ENCODE results near the gene TREM1. TPM values are rescaled to one million over a fixed set of nuclear protein-coding genes. Genes with fewer than 3 reads are reported as not detected.

Gene TREM1
- polyA plus RNA-seq, 2 donors: 0.15 to 0.43 TPM

DNA sequence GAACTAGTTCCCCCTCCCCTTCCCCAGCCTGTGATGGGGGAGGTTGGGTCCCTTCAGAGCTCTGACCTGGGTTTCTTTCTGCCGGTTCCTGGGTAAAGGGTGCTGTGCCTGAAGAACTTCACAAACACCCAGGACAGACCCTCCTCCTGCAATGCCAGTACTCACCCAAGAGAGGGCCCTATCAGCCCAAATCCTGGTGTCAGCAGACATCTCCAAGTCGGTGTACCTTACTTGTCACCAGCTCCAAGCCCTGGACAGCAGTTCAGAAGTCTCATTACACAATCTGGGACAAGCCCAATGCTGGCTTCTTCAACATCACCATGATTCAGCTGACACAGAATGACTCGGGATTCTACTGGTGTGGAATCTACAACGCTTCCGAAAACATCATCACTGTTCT lies 57.9 kb downstream of the TREM1 start:
- no peaks in the 10 kb centered on the region for H3K27me3 ChIP-seq (ENCODE audit: control insufficient read depth in 1 of 2, insufficient read depth in 2 of 2, low read length in 2 of 2)
- WGBS, 2 donors: 47 to 48% methylated on average over 5 of the region's 5 CpGs
- no peaks in the 10 kb centered on the region for H3K4me1 ChIP-seq (ENCODE audit: control insufficient read depth in 2 of 2, insufficient read depth in 2 of 2, low read length in 1 of 2)
- no peak overlapping the region for H3K4me3 ChIP-seq (ENCODE audit: low read depth in 1 of 2, low read length in 2 of 2)
- H3K27ac ChIP-seq (ENCODE audit: low read depth in 2 of 2, low read length in 1 of 2): no peak overlapping the region
- no peaks in the 10 kb centered on the region for H3K9me3 ChIP-seq (ENCODE audit: control insufficient read depth in 2 of 2, insufficient read depth in 1 of 2, low read depth in 1 of 2, low read length in 1 of 2)
- no peaks in the 10 kb centered on the region for H3K36me3 ChIP-seq (ENCODE audit: control insufficient read depth in 2 of 2, insufficient read depth in 2 of 2, low read length in 1 of 2)

DNA sequence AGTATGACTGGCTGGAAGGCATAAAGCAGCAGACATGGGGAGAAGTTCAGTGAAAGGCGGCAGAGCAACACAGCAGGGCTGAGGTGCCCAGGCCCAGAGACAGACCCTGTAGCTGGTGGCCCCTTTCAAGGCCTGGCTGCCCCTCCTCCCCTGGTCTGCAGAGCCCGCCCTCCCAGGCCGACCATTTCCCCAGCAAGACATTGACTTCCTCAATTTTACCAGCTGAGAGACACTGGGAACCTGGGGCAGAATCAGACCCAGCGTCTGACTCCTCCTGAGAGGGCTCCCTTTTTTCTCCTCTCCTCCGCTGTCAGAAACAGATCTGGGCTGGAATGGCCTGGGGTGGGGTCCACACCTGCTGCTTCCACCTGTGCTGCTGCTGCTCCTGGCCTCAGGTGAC lies 58.4 kb downstream of the TREM1 start, which contains the start of gene TREML4:
Gene TREML4, plus strand, starts transcription at position 254 of the 400 bp plus-strand sequence. Its CDS starts 79 bp downstream, at position 333.
- no peaks in the 10 kb centered on the region for H3K27me3 ChIP-seq (ENCODE audit: control insufficient read depth in 1 of 2, insufficient read depth in 2 of 2, low read length in 2 of 2)

DNA sequence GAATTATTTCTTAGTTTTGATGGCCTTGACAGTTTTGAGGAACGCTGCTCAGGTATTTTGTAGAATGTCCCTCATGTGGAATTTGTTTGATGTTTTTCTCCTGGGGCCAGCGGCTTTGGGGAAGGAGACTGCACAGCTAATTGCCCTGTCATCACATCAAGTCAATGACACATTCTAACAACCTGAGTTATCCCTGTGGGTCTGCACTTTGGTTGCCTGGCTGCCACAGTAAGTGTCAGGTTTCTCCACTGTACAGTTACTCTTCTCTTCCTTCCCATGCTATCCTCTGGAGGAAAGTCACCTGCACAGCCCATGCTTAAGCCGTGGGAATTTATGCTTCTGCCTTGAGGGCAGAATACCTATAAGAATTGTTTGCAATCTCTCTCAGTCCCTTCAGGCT lies 59.7 kb downstream of the TREM1 start:
- Histone ChIP-seq H3K9me3 (ENCODE audit: control insufficient read depth in 2 of 2, insufficient read depth in 1 of 2, low read depth in 1 of 2, low read length in 1 of 2) (no peaks in the 10 kb centered on the region), H3K4me3 (ENCODE audit: low read depth in 1 of 2, low read length in 2 of 2) (no peak overlapping the region), H3K4me1 (ENCODE audit: control insufficient read depth in 2 of 2, insufficient read depth in 2 of 2, low read length in 1 of 2) (no peaks in the 10 kb centered on the region), H3K36me3 (ENCODE audit: control insufficient read depth in 2 of 2, insufficient read depth in 2 of 2, low read length in 1 of 2) (no peaks in the 10 kb centered on the region), H3K27ac (ENCODE audit: low read depth in 2 of 2, low read length in 1 of 2) (no peak overlapping the region), H3K27me3 (ENCODE audit: control insufficient read depth in 1 of 2, insufficient read depth in 2 of 2, low read length in 2 of 2) (no peaks in the 10 kb centered on the region)
- WGBS, 2 donors: 47 to 54% methylated on average over 3 of the region's 3 CpGs

More for the DNA sequence above, 58.4 kb downstream of the TREM1 start, which contains the start of gene TREML4:
- Histone ChIP-seq H3K4me3 (ENCODE audit: low read depth in 1 of 2, low read length in 2 of 2) (no peak within 1 kb of the TSS), H3K36me3 (ENCODE audit: control insufficient read depth in 2 of 2, insufficient read depth in 2 of 2, low read length in 1 of 2) (no peaks in the 10 kb centered on the region), H3K9me3 (ENCODE audit: control insufficient read depth in 2 of 2, insufficient read depth in 1 of 2, low read depth in 1 of 2, low read length in 1 of 2) (no peaks in the 10 kb centered on the region), H3K27ac (ENCODE audit: low read depth in 2 of 2, low read length in 1 of 2) (no peak within 1 kb of the TSS), H3K4me1 (ENCODE audit: control insufficient read depth in 2 of 2, insufficient read depth in 2 of 2, low read length in 1 of 2) (no peaks in the 10 kb centered on the region)
- WGBS, 2 donors: 69 to 72% methylated on average over 5 of the region's 5 CpGs

DNA sequence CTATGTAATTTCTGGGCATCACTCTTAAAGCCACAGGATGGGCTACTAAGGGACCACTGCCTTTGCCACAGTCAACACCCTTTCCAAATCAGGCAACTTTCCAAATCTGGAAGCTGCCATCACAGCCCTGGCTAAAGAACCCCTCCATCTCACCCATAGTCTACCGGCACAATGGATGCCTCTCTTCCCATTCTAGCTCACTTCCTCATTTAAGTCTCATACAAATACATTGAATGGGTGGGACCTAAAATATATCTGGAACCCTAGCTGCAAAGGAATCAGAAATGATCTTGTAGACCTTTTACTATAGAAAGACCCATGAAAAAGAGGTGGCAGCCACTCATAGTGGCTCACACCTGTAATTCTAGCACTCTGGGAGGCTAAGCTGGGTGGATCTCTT lies 61.7 kb downstream of the TREM1 start:
- H3K27ac ChIP-seq (ENCODE audit: low read depth in 2 of 2, low read length in 1 of 2): no peak overlapping the region
- H3K36me3 ChIP-seq (ENCODE audit: control insufficient read depth in 2 of 2, insufficient read depth in 2 of 2, low read length in 1 of 2): no peaks in the 10 kb centered on the region
- 83 to 89% methylated on average over 1 of the region's 1 CpG for WGBS, 2 donors
- H3K9me3 ChIP-seq (ENCODE audit: control insufficient read depth in 2 of 2, insufficient read depth in 1 of 2, low read depth in 1 of 2, low read length in 1 of 2): no peaks in the 10 kb centered on the region
- H3K4me3 ChIP-seq (ENCODE audit: low read depth in 1 of 2, low read length in 2 of 2): no peak overlapping the region
- H3K27me3 ChIP-seq (ENCODE audit: control insufficient read depth in 1 of 2, insufficient read depth in 2 of 2, low read length in 2 of 2): no peaks in the 10 kb centered on the region
- no peaks in the 10 kb centered on the region for H3K4me1 ChIP-seq (ENCODE audit: control insufficient read depth in 2 of 2, insufficient read depth in 2 of 2, low read length in 1 of 2)

Other genes starting within 250 kb of the TREM1 start
- gene UNC5CL, start 247.5 kb downstream of the TREM1 start, polyA plus RNA-seq: 1 to 10 TPM in 1 of 2 donors, under 1 TPM in 1; 0.82 to 1.1 TPM
- under 1 TPM in 1 of 2 donors, not detected in 1; 0.04 TPM for gene TSPO2, start 244.2 kb downstream of the TREM1 start, polyA plus RNA-seq
- under 1 TPM in 1 of 2 donors, not detected in 1; 0.19 TPM for gene APOBEC2, start 233.5 kb downstream of the TREM1 start, polyA plus RNA-seq
- 10 to 100 TPM; 23.7 to 24.4 TPM for gene OARD1, start 214.3 kb downstream of the TREM1 start, polyA plus RNA-seq
- 1 to 10 TPM; 5.5 to 6.5 TPM for gene NFYA, start 213.7 kb downstream of the TREM1 start, polyA plus RNA-seq
- under 1 TPM; 0.06 to 0.07 TPM for gene TREML1, start 132.3 kb downstream of the TREM1 start, polyA plus RNA-seq
- under 1 TPM; 0.49 to 0.84 TPM for gene TREM2, start 123.6 kb downstream of the TREM1 start, polyA plus RNA-seq
- gene TREML2, start 85.5 kb downstream of the TREM1 start, polyA plus RNA-seq: under 1 TPM in 1 of 2 donors, not detected in 1; 0.01 TPM
- not detected for gene TREML4, start 58.3 kb downstream of the TREM1 start, polyA plus RNA-seq
- not detected for gene NCR2, start 48.9 kb upstream of the TREM1 start, polyA plus RNA-seq

Data from esophagus (tissue), 2 donors.